Measurements from ENCODE around the gene ARMC10.

DNA sequence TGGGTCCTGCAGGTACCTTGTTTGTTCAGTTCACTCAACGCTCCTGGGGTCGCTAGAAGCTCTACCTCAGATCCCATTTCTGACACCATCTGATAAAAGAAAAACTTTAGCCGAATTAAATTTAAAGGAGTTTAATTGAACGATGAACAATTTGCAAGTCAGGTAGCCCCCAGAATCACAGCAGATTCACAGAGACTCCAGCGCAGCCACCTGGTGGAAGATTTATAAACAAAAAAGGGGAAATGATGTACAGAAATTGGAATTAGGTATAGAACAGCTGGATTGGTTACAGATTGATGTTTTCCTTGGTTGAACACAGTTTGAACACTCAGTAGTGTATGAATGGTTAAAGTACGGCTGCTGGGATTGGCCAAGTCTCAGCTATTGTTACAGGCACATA, 23.4 kb upstream of the ARMC10 start:
- TF ChIP-seq, protein P1, sequence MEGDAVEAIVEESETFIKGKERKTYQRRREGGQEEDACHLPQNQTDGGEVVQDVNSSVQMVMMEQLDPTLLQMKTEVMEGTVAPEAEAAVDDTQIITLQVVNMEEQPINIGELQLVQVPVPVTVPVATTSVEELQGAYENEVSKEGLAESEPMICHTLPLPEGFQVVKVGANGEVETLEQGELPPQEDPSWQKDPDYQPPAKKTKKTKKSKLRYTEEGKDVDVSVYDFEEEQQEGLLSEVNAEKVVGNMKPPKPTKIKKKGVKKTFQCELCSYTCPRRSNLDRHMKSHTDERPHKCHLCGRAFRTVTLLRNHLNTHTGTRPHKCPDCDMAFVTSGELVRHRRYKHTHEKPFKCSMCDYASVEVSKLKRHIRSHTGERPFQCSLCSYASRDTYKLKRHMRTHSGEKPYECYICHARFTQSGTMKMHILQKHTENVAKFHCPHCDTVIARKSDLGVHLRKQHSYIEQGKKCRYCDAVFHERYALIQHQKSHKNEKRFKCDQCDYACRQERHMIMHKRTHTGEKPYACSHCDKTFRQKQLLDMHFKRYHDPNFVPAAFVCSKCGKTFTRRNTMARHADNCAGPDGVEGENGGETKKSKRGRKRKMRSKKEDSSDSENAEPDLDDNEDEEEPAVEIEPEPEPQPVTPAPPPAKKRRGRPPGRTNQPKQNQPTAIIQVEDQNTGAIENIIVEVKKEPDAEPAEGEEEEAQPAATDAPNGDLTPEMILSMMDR (IDR thresholded peaks at IDR 0.05): no peak
- TF ChIP-seq POLR2AphosphoS5 (IDR thresholded peaks at IDR 0.05): no peak
